OCI-LY1 (cell line): ENCODE measurements around the gene RAD23A.
"Not testable (repeated sequence)": the region's sequence is repeated elsewhere in the genome, so short reads cannot be mapped to it uniquely, and the experiment has no call there.

ENCODE experiments used
- H2AFZ ChIP-seq: fragments of 200-600 bp; sonication (generic), shearing (Covaris generic); 2 replicates; pipeline ENCODE4 v1.6.0; 2014; ENCODE audit warnings: antibody characterized with exemption, mild to moderate bottlenecking, low read length
- H3F3A ChIP-seq: fragments of 200-600 bp; sonication (generic), shearing (Covaris generic); 2 replicates; pipeline ENCODE4 v1.6.0; 2014; ENCODE audit warnings: mild to moderate bottlenecking, antibody characterized with exemption, low read length, moderate library complexity; ENCODE audit not compliant: insufficient read depth
- H3K27ac ChIP-seq: fragments of 200-600 bp; sonication (generic); 2 replicates; pipeline ENCODE4 v1.5.1; 2014; ENCODE audit warnings: low read length, mixed run types, mild to moderate bottlenecking, low read depth; ENCODE audit not compliant: poor library complexity, severe bottlenecking
- H3K27me3 ChIP-seq: fragments of 200-600 bp; sonication (generic); 2 replicates; pipeline ENCODE4 v1.6.0; 2014; ENCODE audit warnings: antibody characterized with exemption, mild to moderate bottlenecking, low read length, moderate library complexity; ENCODE audit not compliant: insufficient read depth
- H3K36me3 ChIP-seq: fragments of 200-600 bp; sonication (generic); 2 replicates; pipeline ENCODE4 v1.6.1; 2014; ENCODE audit warnings: mild to moderate bottlenecking, antibody characterized with exemption, low read length, moderate library complexity, mixed read lengths; ENCODE audit not compliant: insufficient read depth
- H3K4me1 ChIP-seq: fragments of 200-600 bp; sonication (generic); 2 replicates; pipeline ENCODE4 v1.5.1; 2014; ENCODE audit warnings: mild to moderate bottlenecking, low read length, moderate library complexity; ENCODE audit not compliant: insufficient read depth, severe bottlenecking
- H3K4me2 ChIP-seq: fragments of 200-600 bp; sonication (generic), shearing (Covaris generic); 2 replicates; pipeline ENCODE4 v1.6.1; 2014; ENCODE audit warnings: low read length
- H3K4me3 ChIP-seq: fragments of 200-600 bp; sonication (generic); 2 replicates; pipeline ENCODE4 v1.5.1; 2014; ENCODE audit warnings: low read length, low read depth, mild to moderate bottlenecking, mixed read lengths; ENCODE audit not compliant: poor library complexity, severe bottlenecking
- H3K79me2 ChIP-seq: fragments of 200-600 bp; shearing (Covaris generic); 2 replicates; pipeline ENCODE4 v1.6.1; 2016; ENCODE audit warnings: mixed run types, low read length, mixed read lengths; ENCODE audit not compliant: insufficient read depth
- H3K9ac ChIP-seq: fragments of 200-600 bp; sonication (generic), shearing (Covaris generic); 2 replicates; pipeline ENCODE4 v1.6.1; 2014; ENCODE audit warnings: mild to moderate bottlenecking, low read length, mixed read lengths
- H3K9me2 ChIP-seq: fragments of 200-600 bp; sonication (generic), shearing (Covaris generic); 2 replicates; pipeline ENCODE4 v1.6.1; 2014; ENCODE audit warnings: low read depth, mild to moderate bottlenecking, low read length, mixed read lengths
- H3K9me3 ChIP-seq: fragments of 200-600 bp; shearing (Covaris generic); 2 replicates; pipeline ENCODE4 v1.6.1; 2014; ENCODE audit warnings: low read length, mixed read lengths
- H4K20me1 ChIP-seq: fragments of 200-600 bp; sonication (generic), shearing (Covaris generic); 2 replicates; pipeline ENCODE4 v1.6.0; 2016; ENCODE audit warnings: mild to moderate bottlenecking, low read length; ENCODE audit not compliant: insufficient read depth
- EZH2 ChIP-seq: fragments of 200-600 bp; sonication (generic), shearing (Covaris generic); IDR thresholded peaks from 2 replicates; pipeline ENCODE4 v1.8.0; 2017; ENCODE audit warnings: borderline replicate concordance, mixed run types, mild to moderate bottlenecking, antibody characterized with exemption, low read length, moderate library complexity, mixed read lengths
- TF ChIP-seq, protein P1 (sequence below): fragments of 200-600 bp; sonication (generic), shearing (Covaris generic); IDR thresholded peaks from 2 replicates; pipeline ENCODE4 v1.5.1; 2017; ENCODE audit warnings: mild to moderate bottlenecking, antibody characterized with exemption, low read length, moderate library complexity, mixed read lengths

The RAD23A gene

DNA sequence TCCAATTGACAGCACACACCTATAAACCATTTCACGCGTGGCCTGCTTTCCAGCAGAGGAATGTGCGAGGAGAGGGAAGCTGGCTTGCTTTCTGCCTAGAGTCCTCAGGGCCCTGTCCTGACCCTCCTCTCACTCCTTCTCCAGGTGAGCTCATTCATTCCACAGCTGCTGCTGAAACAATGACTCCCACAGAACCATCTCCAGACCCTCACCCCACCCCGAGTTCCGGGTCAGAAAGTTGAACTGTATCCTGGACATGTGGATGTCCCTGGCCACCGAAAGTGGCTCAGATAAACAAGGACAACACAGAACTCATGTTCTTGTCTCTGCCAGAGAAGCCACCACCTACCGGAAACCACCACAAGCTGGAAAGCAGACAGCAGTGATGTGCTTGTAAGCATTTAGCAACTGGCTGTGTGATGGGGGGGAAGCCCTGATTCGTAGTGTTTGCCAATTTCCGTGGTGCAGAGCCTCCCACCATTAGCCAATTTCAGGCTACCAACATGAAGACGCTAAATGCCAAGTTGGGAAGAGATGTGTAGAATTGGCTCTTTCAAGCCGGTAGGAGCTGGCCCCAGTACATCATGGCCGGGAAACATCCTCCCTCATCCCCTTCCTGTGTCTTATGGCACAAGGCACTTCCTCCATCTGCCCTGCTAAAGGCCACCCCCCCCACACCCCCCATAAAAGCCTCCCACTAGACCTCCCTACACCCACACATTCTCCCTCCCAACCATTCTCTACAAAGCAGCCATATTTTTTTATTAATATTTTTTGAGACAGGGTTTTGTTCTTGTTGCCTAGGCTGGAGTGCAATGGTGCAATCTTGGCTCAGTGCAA is 31.6 kb upstream of the RAD23A start:
- Histone ChIP-seq H3K4me3 (no peak overlapping the region), H3K4me1 (peaks cover 24% of the 10 kb centered on the region), H3K9ac (peak overlapping the region; percentile 26; the same call in 1 of the 2 replicates), H3K4me2 (peak overlapping the region; percentile 27; the same call in 1 of the 2 replicates), H3K27me3 (no peaks in the 10 kb centered on the region), H3K79me2 (no peaks in the 10 kb centered on the region), H3K9me2 (no peaks in the 10 kb centered on the region), H3F3A (no peaks in the 10 kb centered on the region), H2AFZ (peak overlapping the region; percentile 58; the same call in 1 of the 2 replicates), H3K9me3 (no peaks in the 10 kb centered on the region), H3K36me3 (no peaks in the 10 kb centered on the region), H4K20me1 (no peaks in the 10 kb centered on the region), H3K27ac (peak overlapping the region; percentile 53)
- no peak for TF ChIP-seq EZH2

DNA sequence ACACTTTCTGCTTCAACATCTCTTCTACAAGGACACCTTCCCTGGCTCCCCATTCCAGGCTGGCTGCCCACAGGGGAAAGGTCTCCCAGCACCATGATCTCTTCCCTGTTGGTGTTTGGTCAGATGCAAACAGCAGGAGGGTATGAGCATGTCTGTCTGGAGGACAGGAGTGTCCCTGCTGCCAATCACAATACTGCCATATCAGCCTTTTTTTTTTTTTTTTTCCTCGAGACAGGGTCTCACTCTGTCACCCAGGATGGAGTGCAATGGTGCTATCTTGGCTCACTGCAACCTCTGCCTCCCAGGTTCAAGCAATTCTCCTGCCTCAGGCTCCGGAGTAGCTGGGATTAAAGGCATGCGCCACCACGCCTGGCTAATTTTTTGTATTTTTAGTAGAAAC is 29.8 kb upstream of the RAD23A start:
- H3F3A ChIP-seq, H3K9me2 ChIP-seq, H3K36me3 ChIP-seq, H4K20me1 ChIP-seq, H3K4me2 ChIP-seq, H3K79me2 ChIP-seq, H3K4me3 ChIP-seq, H3K27ac ChIP-seq, H3K27me3 ChIP-seq, H3K9me3 ChIP-seq, H2AFZ ChIP-seq, H3K9ac ChIP-seq: not testable (repeated sequence)
- H3K4me1 ChIP-seq: peaks cover 28% of the 10 kb centered on the region

DNA sequence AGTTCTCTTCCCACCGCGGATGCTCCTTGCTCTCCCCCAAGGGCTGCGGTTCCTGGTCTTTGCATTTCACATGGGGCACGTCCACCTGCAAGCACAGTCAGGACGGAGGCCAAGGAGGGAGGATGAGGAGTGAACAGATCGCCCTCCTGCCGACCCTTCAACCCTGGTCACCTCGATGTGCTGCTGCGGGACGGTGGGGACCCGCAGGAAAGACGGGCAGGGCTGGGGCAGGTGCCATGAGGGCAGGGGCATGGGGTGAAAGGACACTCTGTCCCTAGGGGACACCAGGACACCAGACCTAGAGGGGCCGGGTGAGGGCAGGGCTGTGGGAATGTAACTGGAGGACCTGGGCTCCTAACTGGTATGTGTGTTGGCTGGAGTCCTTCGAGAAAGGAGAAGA is 27.4 kb upstream of the RAD23A start:
- H2AFZ ChIP-seq: no peak overlapping the region
- H3K9me3 ChIP-seq: no peaks in the 10 kb centered on the region
- peaks cover 13% of the 10 kb centered on the region for H3K36me3 ChIP-seq
- H3K4me3 ChIP-seq: no peak overlapping the region
- no peak overlapping the region for H3K27ac ChIP-seq
- no peak overlapping the region for H3K9ac ChIP-seq
- no peaks in the 10 kb centered on the region for H4K20me1 ChIP-seq
- H3F3A ChIP-seq: peaks cover 9% of the 10 kb centered on the region
- peaks cover 24% of the 10 kb centered on the region for H3K4me1 ChIP-seq
- no peaks in the 10 kb centered on the region for H3K79me2 ChIP-seq
- H3K9me2 ChIP-seq: no peaks in the 10 kb centered on the region
- no peak for TF ChIP-seq EZH2
- TF ChIP-seq, protein P1, sequence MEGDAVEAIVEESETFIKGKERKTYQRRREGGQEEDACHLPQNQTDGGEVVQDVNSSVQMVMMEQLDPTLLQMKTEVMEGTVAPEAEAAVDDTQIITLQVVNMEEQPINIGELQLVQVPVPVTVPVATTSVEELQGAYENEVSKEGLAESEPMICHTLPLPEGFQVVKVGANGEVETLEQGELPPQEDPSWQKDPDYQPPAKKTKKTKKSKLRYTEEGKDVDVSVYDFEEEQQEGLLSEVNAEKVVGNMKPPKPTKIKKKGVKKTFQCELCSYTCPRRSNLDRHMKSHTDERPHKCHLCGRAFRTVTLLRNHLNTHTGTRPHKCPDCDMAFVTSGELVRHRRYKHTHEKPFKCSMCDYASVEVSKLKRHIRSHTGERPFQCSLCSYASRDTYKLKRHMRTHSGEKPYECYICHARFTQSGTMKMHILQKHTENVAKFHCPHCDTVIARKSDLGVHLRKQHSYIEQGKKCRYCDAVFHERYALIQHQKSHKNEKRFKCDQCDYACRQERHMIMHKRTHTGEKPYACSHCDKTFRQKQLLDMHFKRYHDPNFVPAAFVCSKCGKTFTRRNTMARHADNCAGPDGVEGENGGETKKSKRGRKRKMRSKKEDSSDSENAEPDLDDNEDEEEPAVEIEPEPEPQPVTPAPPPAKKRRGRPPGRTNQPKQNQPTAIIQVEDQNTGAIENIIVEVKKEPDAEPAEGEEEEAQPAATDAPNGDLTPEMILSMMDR: no peak
- no peaks in the 10 kb centered on the region for H3K27me3 ChIP-seq
- no peak overlapping the region for H3K4me2 ChIP-seq

DNA sequence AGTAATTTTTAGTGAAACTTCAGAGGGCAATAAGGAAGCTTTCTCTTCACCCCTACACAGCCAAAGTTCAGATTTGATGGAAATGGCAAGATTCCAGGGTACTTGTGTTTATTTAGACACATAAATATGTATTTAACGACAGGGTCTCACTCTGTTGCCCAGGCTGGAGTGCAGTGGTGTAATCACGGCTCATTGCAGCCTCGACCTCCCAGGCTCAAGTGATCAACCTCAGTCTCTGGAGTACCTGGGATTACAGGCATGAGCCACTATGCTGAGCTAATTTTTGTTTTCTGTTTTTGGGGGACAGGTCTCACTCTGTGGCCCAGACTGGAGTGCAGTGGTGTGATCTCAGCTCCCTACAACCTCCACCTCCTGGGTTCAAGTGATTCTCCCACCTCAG is 24.6 kb upstream of the RAD23A start:
- no peak overlapping the region for H2AFZ ChIP-seq
- H3K36me3 ChIP-seq: peaks cover 41% of the 10 kb centered on the region
- no peaks in the 10 kb centered on the region for H3K9me3 ChIP-seq

More for the DNA sequence above, 24.6 kb upstream of the RAD23A start:
- no peak overlapping the region for H3K4me2 ChIP-seq
- H3K4me1 ChIP-seq: peaks cover 11% of the 10 kb centered on the region
- no peak overlapping the region for H3K9ac ChIP-seq
- H4K20me1 ChIP-seq: no peaks in the 10 kb centered on the region
- H3K27ac ChIP-seq: peak overlapping the region; percentile 49
- no peak for TF ChIP-seq EZH2
- TF ChIP-seq, protein P1: no peak
- H3F3A ChIP-seq: peaks cover 9% of the 10 kb centered on the region
- H3K27me3 ChIP-seq: no peaks in the 10 kb centered on the region
- no peak overlapping the region for H3K4me3 ChIP-seq
- no peaks in the 10 kb centered on the region for H3K9me2 ChIP-seq
- no peaks in the 10 kb centered on the region for H3K79me2 ChIP-seq
